SK-N-SH (cell line): Measurements from ENCODE around the gene ZNF397.

Experiments
- EP300 ChIP-seq, 2 experiments: IDR thresholded peaks; 2 replicates each; pipeline versions ENCODE4 v1.4.0 to v1.6.1; 2012; ENCODE audit warnings: borderline replicate concordance in 1 of 2, low read depth in 1 of 2, low read length in 1 of 2
- RAD21 ChIP-seq: IDR thresholded peaks from 2 replicates; pipeline ENCODE4 v1.6.1; 2012; ENCODE audit warnings: mild to moderate bottlenecking, low read length
- TEAD4 ChIP-seq: IDR thresholded peaks from 2 replicates; pipeline ENCODE4 v1.4.0; 2012; ENCODE audit warnings: mild to moderate bottlenecking, borderline replicate concordance; ENCODE audit not compliant: insufficient read depth
- TF ChIP-seq, protein P1 (sequence below): fragments of 200-600 bp; sonication (generic); IDR thresholded peaks from 2 replicates; pipeline ENCODE4 v1.6.1; 2017; ENCODE audit warnings: antibody characterized with exemption, mild to moderate bottlenecking, moderate library complexity

DNA sequence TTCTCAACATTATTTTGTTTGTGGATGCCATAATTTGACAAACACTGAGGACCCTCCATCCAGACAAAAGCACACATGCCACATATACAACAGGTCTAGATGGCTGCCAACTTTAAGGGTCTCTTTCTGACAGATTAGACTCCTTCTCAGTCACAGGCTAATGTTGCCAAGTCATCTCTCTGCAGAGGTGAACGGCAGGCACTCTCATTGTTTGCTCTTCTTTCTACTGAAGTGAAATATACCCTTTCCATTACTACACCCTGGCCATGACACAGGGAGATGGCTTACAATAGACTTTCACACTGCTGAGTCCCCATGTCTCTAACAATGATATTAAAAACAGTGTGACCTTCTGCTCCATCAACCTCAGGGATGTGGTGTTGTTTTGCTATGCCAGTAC is 47.5 kb upstream of the ZNF397 start:
- TF ChIP-seq TEAD4 (no peak), EP300 (IDR thresholded peaks at IDR 0.05; ENCODE audit: borderline replicate concordance in 1 of 2, low read depth in 1 of 2, low read length in 1 of 2) (no peak), RAD21 (no peak)
- TF ChIP-seq, protein P1, sequence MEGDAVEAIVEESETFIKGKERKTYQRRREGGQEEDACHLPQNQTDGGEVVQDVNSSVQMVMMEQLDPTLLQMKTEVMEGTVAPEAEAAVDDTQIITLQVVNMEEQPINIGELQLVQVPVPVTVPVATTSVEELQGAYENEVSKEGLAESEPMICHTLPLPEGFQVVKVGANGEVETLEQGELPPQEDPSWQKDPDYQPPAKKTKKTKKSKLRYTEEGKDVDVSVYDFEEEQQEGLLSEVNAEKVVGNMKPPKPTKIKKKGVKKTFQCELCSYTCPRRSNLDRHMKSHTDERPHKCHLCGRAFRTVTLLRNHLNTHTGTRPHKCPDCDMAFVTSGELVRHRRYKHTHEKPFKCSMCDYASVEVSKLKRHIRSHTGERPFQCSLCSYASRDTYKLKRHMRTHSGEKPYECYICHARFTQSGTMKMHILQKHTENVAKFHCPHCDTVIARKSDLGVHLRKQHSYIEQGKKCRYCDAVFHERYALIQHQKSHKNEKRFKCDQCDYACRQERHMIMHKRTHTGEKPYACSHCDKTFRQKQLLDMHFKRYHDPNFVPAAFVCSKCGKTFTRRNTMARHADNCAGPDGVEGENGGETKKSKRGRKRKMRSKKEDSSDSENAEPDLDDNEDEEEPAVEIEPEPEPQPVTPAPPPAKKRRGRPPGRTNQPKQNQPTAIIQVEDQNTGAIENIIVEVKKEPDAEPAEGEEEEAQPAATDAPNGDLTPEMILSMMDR = no peak
